ENCODE measurements around the gene CROCC2. TPM values are rescaled to one million over a fixed set of nuclear protein-coding genes. Genes with fewer than 3 reads are reported as not detected.

Gene CROCC2
- total RNA-seq, 1 donor from 2014 or later, result 0.49 TPM

DNA sequence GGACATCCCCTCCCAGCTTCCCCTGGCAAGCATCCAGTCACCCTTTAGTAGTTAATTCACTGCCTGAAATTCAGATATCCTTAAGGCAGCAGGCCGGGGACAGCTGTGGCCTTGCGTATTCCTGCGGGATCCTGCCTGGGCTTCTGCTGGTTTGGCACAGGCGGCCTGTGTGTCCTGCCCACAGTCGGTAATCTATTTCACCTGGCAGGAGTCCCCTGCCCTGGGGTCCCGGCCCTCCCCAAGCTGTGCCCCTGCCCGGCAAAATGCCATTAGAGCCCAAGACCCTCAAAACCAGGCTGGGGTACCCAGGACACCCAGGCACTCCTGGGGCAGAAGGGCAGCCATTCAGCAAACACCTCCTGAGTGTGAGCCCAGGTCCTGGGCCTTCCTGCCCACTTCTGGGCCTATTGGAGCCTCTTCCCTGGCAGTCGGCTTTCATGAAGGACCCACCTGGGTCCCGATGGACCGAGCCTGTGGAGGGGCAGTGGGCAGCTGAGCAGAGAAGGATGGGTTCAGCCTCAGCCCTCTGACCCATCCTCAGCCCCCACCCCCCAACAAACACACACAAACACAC lies 11.6 kb downstream of the CROCC2 start:
- intact Hi-C loops (cut with DNase I), result loop anchor here (5.0 kb wide), 1 partner anchor 75 kb away; no protein-coding TSS in a partner anchor
- H3K9me3 ChIP-seq, result no peaks in the 10 kb centered on the region
- TF ChIP-seq, protein P1, sequence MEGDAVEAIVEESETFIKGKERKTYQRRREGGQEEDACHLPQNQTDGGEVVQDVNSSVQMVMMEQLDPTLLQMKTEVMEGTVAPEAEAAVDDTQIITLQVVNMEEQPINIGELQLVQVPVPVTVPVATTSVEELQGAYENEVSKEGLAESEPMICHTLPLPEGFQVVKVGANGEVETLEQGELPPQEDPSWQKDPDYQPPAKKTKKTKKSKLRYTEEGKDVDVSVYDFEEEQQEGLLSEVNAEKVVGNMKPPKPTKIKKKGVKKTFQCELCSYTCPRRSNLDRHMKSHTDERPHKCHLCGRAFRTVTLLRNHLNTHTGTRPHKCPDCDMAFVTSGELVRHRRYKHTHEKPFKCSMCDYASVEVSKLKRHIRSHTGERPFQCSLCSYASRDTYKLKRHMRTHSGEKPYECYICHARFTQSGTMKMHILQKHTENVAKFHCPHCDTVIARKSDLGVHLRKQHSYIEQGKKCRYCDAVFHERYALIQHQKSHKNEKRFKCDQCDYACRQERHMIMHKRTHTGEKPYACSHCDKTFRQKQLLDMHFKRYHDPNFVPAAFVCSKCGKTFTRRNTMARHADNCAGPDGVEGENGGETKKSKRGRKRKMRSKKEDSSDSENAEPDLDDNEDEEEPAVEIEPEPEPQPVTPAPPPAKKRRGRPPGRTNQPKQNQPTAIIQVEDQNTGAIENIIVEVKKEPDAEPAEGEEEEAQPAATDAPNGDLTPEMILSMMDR (IDR thresholded peaks at IDR 0.05), result no peak
- TF ChIP-seq POLR2AphosphoS5 (IDR thresholded peaks at IDR 0.05; ENCODE audit: insufficient read depth in 1 of 2, low read depth in 1 of 2) (no peak), POLR2A (IDR thresholded peaks at IDR 0.05) (no peak)
- peaks cover 71% of the 10 kb centered on the region for H3K4me1 ChIP-seq
- H3K36me3 ChIP-seq, result no peaks in the 10 kb centered on the region
- H3K4me3 ChIP-seq, result no peak overlapping the region
- H3K27me3 ChIP-seq, result no peaks in the 10 kb centered on the region
- DNase-seq (ENCODE audit: extremely low spot score in 2 of 2), result no peak
- H3K27ac ChIP-seq, result no peak overlapping the region

DNA sequence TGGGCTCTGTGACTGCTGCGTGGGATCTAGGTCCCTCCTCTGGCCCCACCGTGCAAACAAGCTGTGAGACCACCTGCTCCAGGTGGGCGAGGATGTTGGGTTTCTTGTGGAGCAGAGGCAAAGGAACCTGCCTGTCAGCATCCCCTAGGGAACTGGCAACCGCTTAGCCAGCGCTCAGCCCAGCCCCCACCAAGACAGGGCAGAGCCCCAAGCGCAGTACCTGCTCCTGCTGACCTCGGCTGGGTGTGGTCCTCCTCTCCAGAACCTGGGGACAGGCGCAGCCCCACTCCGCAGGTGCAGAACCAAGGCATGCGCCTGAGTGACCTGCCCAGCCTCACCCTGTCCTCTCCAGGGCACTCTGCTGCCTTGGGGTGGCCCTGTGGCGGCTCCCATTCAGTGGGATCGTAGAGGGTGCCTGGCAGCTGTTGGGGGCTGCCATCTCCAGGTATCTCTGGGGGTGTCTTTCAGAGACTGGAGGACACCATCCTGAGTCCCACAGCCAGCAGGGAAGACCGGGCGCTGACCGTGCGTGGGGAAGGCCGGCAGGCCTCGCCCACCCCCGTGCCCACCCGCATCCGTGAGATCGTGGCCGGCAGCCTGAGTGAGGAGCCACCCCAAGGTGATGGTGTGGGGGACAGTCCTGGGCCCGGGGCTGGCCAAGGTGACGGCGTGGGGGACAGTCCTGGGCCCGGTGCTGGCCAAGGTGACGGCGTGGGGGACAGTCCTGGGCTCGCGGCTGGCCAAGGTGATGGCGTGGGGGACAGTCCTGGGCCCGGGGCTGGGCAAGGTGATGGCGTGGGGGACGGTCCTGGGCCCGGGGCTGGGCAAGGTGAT lies 12.3 kb downstream of the CROCC2 start:
- no peaks in the 10 kb centered on the region for H3K27me3 ChIP-seq
- H3K4me1 ChIP-seq, result peaks cover 65% of the 10 kb centered on the region
- H3K27ac ChIP-seq, result no peak overlapping the region
- peak in 1 of 2 donors; percentile 85 for DNase-seq (ENCODE audit: extremely low spot score in 2 of 2)
- no peaks in the 10 kb centered on the region for H3K36me3 ChIP-seq
- intact Hi-C loops (cut with DNase I), result loop anchor here (5.0 kb wide), 1 partner anchor 74 kb away; no protein-coding TSS in a partner anchor
- H3K9me3 ChIP-seq, result no peaks in the 10 kb centered on the region
- no peak overlapping the region for H3K4me3 ChIP-seq
- TF ChIP-seq POLR2AphosphoS5 (IDR thresholded peaks at IDR 0.05; ENCODE audit: insufficient read depth in 1 of 2, low read depth in 1 of 2) (no peak), POLR2A (IDR thresholded peaks at IDR 0.05) (no peak)
- TF ChIP-seq, protein P1 (IDR thresholded peaks at IDR 0.05), result no peak

DNA sequence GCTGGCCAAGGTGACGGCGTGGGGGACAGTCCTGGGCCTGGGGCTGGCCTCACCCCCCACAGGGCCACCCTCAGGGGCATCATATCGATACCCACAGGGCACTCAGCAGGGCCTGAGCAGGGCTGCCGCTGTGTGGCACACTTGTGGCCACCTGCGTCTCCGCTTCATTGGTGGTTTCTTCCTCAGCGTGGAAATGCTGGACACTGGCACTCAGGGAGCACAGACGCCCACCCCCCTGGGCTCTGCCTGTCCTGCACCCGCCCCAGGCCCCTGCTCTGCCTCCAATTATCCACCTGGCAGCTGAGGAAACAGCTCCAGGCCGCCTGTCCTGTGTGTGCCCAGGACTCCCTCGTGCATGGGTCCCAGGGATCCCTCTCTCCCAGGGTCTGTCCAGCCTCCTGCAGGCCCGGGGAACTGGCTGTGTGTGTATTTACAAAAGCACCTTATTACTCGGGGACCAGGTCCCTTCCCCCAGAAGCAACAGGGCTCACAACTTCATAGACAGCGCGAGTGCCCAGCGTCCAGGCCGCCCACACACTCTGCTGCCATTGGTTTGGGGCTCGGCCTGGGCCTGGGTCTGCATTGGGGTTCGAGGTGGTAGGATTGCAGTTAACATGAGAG lies 13.1 kb downstream of the CROCC2 start:
- no peaks in the 10 kb centered on the region for H3K27me3 ChIP-seq
- no peak overlapping the region for H3K27ac ChIP-seq
- H3K36me3 ChIP-seq, result no peaks in the 10 kb centered on the region
- TF ChIP-seq POLR2A (IDR thresholded peaks at IDR 0.05) (no peak), POLR2AphosphoS5 (IDR thresholded peaks at IDR 0.05; ENCODE audit: insufficient read depth in 1 of 2, low read depth in 1 of 2) (no peak)
- TF ChIP-seq, protein P1 (IDR thresholded peaks at IDR 0.05), result no peak
- H3K4me3 ChIP-seq, result no peak overlapping the region
- no peaks in the 10 kb centered on the region for H3K9me3 ChIP-seq
- DNase-seq (ENCODE audit: extremely low spot score in 2 of 2), result peak in 1 of 2 donors; percentile 79
- H3K4me1 ChIP-seq, result peaks cover 57% of the 10 kb centered on the region
- intact Hi-C loops (cut with DNase I), result loop anchor here (5.0 kb wide), 1 partner anchor 73 kb away; no protein-coding TSS in a partner anchor

DNA sequence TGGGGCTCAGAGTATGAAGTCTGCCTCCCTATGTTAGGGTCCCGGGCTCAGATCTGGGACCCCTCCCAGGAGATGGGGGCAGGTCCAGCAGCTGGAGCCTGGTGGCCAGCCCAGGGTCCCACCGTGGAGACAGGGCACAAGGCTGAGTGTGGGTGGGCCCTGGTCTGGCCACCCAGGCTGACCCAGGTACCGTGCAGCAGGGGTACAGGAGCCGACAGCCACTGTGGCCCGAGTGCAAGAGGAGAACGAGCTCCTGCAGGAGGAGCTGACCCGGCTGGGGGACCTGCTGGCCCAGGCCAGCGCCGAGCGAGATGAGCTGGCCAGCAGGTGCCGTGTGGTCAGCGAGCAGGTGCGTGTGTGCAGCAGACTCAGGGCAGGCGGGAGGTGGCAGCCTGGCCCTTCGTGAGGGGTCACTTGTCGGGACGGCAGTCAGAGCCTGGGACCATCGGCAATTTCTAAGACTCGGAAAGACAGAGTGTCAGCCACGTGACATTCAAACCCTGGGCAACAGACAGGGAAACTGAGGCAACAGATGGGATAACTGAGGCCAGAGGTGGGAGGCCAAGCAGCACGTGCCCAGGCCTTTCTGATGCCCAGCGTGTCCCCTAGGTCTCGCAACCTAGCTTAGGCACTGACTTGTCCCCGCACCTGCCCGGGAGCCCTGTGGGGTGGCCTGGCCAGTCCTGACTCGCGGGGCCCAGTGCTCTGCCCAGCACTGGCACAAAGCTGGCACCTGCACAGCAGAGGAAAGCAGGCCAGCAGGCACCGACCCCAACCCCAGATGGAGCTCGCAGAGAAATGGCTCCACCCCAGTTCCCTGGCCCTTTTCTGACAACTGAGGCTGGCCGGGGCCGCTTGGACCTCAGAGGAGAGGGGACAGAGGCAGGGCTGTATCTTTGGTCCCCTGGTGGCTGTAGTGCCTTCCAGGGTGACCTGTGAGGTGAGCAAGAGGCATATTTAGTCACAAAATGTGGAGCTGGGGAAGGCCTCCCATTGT lies 13.9 kb downstream of the CROCC2 start:
- DNase-seq (ENCODE audit: extremely low spot score in 2 of 2), result peak in 1 of 2 donors; percentile 83
- no peaks in the 10 kb centered on the region for H3K27me3 ChIP-seq
- intact Hi-C loops (cut with DNase I), result loop anchor here (5.0 kb wide), 1 partner anchor 72 kb away; no protein-coding TSS in a partner anchor
- H3K4me3 ChIP-seq, result no peak overlapping the region
- peak overlapping the region; percentile 84 for H3K27ac ChIP-seq
- peaks cover 49% of the 10 kb centered on the region for H3K4me1 ChIP-seq
- TF ChIP-seq POLR2A (IDR thresholded peaks at IDR 0.05) (no peak), POLR2AphosphoS5 (IDR thresholded peaks at IDR 0.05; ENCODE audit: insufficient read depth in 1 of 2, low read depth in 1 of 2) (no peak)
- H3K9me3 ChIP-seq, result no peaks in the 10 kb centered on the region
- no peaks in the 10 kb centered on the region for H3K36me3 ChIP-seq
